CD4-positive, alpha-beta T cell treated with Interleukin-15 for 1 hour (primary cell): ENCODE data around the gene PDE4D.
"Not testable (repeated sequence)": the region's sequence is repeated elsewhere in the genome, so short reads cannot be mapped to it uniquely, and the experiment has no call there.

ENCODE experiments used
- DNase-seq: peaks from one replicate; pipeline ENCODE4 v3.0.0-alpha.2; 2020

The PDE4D gene

GRCh38 chr5:59600998-59601397 is 292.5 kb downstream of the PDE4D start:
- DNase-seq, result no peak

GRCh38 chr5:59600153-59600552 is 293.4 kb downstream of the PDE4D start:
- DNase-seq, result no peak

- no peak for DNase-seq
These were observed 293.8 kb downstream of the PDE4D start for GRCh38 chr5:59599729-59600128.

GRCh38 chr5:59598547-59598874 is 295.0 kb downstream of the PDE4D start:
- DNase-seq, result no peak

GRCh38 chr5:59597690-59598546 is 295.6 kb downstream of the PDE4D start:
- no peak for DNase-seq

DNA sequence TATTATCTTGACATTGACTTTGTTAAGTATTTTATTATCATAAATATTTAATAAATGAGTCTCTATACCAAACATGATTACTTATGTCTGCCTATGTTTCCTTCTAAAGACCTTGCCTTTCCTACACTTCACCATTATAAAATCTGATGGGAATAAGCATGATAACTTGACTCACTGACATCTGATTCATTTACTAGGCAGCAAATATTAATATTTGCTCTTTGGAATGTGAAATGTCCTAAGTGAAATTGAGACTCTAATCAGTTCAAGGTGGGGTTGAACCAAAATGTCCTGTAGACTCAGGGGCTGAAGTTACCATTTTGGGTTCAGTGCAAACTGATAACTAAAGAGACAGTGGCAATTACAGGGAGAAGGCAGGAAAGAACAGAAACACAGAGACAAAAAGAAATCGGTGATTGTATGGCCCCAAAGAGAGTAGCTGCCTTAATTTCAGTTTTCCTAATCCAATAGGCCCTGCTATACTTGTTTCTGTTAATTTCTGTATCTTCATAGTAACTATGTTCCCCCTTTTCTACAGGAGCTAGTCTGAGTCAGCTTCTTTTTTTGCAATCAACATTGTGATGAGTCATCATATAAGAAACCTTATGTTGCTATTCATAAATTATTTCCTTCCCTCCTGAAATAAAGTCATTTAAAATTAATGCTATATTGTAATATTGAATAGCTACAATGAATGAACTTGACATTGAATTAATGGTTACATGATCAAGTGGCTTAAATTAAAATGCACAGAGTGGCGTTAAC is 296.8 kb downstream of the PDE4D start:
- no peak for DNase-seq

- DNase-seq, result not testable (repeated sequence)
These were observed 299.4 kb downstream of the PDE4D start for GRCh38 chr5:59594118-59594517.

- DNase-seq, result no peak
These were observed 300.0 kb downstream of the PDE4D start for GRCh38 chr5:59593439-59594007.

DNA sequence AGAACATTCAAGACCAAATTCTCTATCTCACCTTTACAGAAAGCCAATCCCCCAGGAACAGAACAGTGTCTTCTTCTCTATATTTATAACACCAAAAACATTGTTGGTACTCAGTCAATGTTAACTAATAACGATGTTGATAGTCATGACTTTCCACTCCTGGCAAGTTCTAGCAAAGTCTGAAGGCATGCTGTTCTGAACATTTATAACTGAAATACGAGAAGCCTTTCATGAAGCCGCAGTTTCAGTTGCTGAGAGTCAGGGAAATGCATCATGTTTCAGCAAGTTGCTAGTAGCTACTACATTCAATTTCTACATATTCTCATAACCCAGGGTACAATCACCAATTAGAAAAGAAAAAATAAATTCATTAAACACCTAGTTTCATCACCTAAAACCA is 301.4 kb downstream of the PDE4D start:
- DNase-seq, result no peak

GRCh38 chr5:59591162-59591561 is 302.4 kb downstream of the PDE4D start:
- DNase-seq, result no peak

DNA sequence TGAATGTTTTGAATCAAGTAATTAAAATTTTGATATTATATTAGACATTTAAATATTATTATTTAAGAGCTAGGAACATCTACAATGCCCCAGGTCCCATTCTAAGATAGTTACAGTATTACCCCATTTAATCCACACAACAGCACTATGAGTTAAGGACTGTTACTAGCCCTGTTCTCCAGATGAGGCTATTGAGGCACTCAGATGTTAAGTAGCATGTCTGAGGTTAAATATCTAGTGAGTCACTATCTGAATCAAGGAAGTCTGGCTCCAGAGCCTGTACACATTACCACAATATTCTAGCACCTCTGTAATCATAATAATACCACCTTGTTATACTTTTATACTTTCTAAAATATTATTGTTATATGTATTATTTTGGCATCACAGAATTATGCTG is 304.6 kb downstream of the PDE4D start:
- no peak for DNase-seq

DNA sequence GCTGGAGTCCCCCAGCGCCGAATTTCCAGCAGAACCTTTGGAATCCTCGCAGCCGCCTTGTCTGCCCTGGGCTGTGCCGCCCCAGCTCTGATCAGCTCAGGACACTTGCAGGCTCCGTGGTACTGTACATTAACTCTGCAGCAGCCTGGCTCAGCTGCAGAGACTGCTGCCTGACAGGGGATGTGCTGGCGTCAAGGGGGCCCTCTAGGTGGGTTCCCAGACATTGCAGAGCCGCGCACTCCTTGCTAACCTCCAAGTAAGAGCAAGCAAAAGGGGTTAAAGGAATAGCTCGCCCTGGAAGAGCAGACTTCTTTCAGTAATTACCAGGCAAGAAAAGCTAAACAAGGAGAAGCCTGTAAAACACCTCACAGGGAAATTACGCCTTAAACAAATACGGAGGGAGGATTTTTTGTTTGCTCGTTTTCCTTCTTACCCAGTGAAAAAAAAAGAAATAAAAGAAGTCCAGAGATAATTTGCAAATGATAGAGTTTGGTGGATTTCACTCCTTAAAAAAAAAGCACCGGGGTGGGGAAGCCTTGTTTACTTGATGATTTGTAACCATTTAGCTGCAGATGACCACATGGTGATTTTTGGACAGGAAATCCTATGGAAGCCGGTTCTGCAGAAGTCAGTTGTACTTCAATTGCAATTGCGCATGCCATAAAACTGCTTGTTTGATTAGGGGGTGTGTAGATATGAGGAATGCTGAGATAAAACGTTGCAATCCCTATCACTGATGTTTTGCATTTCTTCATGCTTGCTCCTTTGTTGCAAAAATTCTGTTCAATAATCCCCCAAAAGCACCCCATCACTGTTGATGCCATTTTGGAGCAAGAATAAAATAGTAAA is 305.8 kb downstream of the PDE4D start:
- DNase-seq, result no peak

GRCh38 chr5:59586841-59587240 is 306.7 kb downstream of the PDE4D start:
- no peak for DNase-seq

DNA sequence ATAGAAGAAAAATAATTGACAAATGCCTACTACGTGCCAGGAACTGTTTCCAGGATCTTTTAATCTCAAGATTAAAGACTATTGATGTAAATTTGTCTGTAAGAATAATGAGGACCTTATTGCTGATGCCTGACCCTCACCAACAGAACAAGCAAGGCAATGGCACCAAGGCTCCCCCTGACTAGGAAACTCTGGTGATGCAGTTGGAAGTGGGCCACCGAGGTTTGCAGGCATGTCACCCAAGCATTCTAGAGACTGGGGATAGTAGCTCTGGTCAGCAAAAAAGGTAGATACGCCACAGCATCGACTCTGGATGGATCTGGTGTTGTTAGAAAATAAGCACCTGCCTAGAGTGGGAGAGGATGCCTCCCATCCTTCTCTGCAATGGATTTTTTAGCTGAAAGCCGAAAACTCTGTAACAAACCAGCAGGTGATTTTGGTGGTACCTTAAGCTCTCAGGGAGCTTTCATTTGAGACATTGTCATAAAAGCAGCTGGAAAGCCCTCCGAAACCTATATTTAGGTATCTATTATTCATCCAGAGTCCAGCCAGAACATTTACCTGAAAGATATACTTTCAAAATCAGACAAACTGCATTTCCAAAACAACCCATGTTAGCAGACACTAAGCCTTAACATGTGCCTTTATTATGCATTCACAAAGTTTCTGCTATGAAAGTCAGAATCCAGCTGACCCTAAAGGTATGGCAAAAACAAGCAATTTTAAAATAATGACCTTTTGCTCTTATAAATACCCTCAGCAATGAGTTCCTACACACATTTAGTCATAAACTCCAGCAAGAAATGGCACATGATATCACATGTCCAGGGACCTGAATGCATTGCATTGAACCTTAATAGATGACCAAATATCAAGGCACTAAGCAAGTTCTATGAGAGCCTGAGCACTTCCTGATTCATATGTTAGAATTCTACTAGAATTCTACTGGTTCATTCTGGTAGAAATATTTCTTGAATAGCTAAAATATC is 308.4 kb downstream of the PDE4D start:
- DNase-seq, result no peak

DNA sequence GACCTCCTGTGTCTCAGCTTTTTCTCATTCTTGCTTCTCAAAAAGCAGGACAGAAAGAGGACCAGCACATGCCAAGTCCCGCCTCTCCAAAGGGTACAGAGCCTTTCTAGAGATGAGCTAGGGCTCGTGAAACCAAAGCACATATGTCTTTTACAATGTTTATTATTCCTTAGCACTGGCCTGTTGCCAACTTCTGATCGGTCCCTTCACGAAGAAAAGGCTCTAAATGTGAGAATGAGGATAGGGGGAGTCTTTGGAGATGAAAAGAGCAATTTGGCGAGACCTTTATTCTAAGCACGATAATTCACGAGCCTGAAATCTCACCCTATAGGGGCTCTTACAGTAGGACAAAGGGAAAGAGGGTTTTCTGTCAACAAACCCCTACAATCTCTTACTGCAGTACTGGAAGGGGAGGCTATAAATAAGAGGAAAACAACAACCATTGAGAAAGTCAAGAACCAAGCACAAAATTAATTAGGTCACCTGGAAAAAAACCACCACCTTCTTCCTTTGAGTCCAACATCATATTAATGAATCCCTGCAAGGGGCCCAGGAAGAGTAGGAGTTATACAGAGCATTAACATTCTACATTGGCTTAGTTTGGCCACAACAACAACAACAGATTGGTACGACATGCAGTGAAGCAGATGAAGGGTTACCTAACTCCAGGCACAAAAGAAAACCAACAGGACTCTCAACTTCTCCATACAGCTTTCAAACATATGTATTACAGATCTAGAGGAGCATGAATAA is 309.5 kb downstream of the PDE4D start:
- no peak for DNase-seq

- no peak for DNase-seq
These were observed 310.2 kb downstream of the PDE4D start for GRCh38 chr5:59583151-59583809.

DNA sequence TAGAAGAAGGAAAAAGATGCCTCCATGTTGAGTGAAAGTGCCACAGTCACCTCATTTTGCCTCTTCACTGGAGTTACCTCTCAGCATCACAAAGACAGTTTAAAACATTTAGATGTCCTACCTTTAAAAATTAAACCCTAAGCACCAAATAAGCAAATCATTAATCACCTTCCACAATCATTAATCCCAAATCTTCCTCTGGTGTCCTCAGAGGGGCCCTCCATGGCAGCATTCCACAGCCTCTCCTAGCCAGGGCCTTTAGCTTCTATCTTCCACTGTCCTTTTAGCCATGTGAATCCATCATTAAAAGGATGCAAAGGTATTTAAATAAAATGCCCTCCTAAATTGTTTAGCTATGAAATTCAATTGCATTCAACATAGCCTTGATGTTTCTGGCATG is 310.8 kb downstream of the PDE4D start:
- no peak for DNase-seq

DNA sequence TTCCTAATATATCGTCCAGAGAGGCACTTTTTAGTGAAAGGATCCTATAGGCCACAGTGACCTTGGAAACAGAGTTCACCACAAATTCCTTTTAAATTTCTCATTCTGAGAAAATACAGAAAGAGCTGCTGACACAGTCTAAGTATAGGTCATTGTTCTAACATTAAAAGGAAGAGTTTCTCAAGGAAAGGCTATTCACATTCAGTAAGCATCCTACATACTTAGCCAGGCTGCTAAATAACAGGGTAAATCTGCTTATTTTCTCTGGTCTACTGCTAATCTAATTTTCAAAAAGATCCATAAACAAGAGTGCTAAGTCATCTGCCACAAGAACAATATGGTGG is 313.7 kb downstream of the PDE4D start:
- DNase-seq, result no peak

DNA sequence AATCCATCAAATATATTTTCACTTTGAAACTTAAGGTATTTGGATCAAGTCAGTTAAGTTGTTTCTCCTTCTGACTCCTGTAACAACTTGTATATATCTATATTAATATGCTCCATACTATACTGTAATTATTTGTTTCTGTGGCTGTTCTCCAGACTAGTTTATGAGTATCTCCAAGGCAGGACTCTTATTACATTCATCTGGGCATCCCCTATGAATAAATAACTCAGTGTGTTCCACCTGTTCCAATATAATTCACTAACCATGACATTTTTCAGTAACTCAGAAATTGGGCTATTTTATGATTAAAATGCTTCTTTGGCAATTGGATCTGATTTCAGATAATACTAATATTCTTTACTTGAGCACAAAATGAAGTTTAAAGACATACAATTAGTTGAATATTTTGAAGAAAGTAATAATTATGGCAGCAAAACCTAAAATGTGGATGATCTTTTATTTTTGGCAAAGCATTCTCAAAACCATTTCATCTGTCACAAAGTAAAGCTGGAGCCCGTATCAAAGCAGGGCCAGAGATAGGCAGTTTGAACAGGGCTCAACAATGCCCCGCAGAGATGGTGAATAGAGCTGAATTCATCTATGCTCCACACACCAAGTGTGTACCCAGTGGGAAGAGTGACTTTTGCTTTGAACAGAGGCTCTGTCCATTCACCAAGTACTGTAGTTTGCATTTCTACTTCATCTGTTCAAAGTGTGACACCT is 314.3 kb downstream of the PDE4D start:
- no peak for DNase-seq

- DNase-seq, result no peak
These were observed 316.0 kb downstream of the PDE4D start for GRCh38 chr5:59577485-59577884.
